ENCODE measurements around the gene TMEM92.
"Not testable (repeated sequence)": the region's sequence is repeated elsewhere in the genome, so short reads cannot be mapped to it uniquely, and the experiment has no call there.

Gene TMEM92

GRCh38 chr17:50297407-50297865 is 23.2 kb downstream of the TMEM92 start:
- in situ Hi-C loops (cut with MboI; ENCODE audit: low sequenced_read_pairs), result no loop called here

DNA sequence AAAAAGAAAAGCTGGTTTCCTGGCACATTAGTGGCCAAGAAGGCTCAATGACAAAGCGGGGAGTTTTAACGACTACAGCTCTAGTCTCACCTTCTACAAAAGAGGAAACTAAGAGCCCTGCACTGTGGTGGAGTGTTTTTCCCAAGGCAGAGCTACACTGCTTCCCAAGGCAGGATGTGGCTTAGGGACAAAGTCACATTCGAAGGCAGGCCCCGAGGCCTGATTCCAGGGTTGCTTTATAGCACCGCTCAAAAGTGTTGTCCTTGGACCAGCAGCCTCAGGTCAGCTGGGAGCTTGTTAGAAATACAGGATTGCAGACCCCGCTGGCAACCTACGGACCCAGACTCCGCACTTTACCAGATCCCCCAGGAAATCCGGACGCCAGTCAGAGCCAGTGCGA is 23.8 kb downstream of the TMEM92 start:
- in situ Hi-C loops (cut with MboI; ENCODE audit: low sequenced_read_pairs), result no loop called here

DNA sequence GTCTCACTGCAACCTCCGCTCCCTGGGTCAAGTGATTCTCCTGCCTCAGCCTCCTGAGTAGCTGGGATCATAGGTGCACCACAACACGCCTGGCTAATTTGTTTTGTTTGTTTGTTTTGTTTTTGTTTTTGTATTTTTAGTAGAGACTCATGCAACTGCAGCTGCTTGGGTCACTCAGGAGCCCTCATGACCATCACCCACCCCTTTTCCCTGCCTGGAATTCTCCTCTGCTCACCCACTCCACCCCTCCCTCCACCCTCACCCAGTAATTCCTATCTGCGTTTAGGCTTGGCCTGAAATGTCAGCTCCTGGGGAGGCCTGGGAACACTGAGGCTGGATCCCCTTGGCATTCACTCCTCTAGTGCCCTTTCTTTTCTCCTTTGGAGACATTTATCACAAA is 25.5 kb downstream of the TMEM92 start:
- in situ Hi-C loops (cut with MboI; ENCODE audit: low sequenced_read_pairs), result no loop called here

DNA sequence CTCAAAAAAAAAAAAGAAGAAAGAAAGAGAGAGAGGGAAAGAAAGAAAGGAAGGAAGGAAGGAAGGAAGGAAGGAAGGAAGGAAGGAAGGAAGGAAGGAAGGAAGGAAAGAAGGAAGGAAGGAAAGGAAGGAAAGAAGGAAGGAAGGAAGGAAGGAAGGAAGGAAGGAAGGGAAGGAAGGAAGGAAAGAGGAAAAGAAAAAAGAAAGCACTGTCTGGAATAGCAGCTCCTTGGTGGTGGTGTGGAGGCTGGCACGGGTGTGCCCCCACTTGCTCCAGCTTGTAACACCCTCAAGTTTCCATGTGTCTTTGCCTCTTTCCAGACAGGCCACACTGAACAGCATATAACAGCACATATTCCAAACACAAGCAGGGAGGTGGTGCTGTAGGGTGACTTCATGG is 26.6 kb downstream of the TMEM92 start:
- in situ Hi-C loops (cut with MboI; ENCODE audit: low sequenced_read_pairs), result not testable (repeated sequence)

DNA sequence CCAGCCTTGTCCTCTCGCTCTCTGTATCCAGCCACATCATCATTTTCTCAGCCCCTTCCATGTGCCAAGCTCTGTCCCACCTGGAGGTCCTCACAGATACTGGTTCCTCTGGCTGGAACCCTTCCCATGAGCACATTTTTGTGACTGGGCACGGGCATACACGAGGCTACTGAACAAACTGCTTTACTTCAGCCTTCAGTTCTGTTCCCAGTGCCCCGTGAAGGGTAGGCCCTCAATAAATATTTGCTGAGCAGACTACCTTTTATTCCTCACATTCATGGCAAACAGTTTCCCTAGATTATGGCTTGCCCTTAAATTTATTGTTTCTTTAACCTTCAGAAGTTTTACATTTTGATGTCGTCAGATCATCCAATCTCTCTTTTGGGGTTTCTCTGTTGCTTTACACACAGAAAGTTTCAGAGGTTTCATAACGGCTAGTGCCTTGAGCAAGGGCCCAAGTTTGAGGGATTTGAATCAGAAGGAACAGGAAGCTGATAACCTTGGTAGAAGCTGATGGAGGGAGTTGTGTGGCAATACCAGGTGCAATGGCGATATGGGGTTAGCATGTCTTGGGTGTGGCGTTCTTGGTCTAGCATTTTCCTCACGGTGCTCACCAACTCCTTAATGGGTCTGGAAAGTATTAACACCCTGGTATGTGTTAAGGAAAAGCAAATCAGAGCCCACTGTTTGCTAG is 27.8 kb downstream of the TMEM92 start:
- in situ Hi-C loops (cut with MboI; ENCODE audit: low sequenced_read_pairs), result no loop called here

- in situ Hi-C loops (cut with MboI; ENCODE audit: low sequenced_read_pairs), result no loop called here
These were observed 28.8 kb downstream of the TMEM92 start for GRCh38 chr17:50303051-50303450.

GRCh38 chr17:50303596-50303995 is 29.3 kb downstream of the TMEM92 start:
- in situ Hi-C loops (cut with MboI; ENCODE audit: low sequenced_read_pairs), result no loop called here

DNA sequence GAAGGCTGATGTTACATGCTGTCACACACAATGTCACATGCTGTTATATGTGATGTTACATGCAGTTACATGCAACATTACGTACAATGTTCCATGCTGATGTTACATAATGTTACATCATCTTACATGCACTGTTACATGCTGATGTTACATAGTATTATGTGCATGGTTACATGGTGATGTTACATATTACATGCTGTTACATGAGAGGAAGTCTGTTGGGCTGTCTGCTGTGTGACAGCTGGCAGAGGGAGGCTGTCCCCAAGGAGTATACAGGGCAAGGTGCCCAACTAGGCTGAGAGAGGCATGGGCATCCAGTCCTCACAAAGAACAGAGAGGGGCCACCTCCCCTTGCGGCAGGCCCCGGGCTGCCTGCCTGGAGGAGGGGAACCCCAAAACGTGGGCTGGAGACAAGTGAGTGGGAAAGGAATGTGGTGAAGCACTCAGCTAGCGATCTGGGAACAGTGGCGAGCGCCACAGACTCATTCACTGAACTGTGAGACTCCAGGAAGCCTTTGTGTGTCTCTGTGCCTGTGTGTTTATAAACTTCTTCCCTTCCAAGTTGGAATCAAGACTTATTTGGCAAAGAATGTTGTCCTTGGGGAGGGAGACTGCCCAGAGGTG is 30.6 kb downstream of the TMEM92 start:
- in situ Hi-C loops (cut with MboI; ENCODE audit: low sequenced_read_pairs), result no loop called here

- in situ Hi-C loops (cut with MboI; ENCODE audit: low sequenced_read_pairs), result no loop called here
These were observed 33.4 kb downstream of the TMEM92 start for GRCh38 chr17:50307654-50308053.

GRCh38 chr17:50308666-50309065 is 34.4 kb downstream of the TMEM92 start:
- in situ Hi-C loops (cut with MboI; ENCODE audit: low sequenced_read_pairs), result no loop called here

DNA sequence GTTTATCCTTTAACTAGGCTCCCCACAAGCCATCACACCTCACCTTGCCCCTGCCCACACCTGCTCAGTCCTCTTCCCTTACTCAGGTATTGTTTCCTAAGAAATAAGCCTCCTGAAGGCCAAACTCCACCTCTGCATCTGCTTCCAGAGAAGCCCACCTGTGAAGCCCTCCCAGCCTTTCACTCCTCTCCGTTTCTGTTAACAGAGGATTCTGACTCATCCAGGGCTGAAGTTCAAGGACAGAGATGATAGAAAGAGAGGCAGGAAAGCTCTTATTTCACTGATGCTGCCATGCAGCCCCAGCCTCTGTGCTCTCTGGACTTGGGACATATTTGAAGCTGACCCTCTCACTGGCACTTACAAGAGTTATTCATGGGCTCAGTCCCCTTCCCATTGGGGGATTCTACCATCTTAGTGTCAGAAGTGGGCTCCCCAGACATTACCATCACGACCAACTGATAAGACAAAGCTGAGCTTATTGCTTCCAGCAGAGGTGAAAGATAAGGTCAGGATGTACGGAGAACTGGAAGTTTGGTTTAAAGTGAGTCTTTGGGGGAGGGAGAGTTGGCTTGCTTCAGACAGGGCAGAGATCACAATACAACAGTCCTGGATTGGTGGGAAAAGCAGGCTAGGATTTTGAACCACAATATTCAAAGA is 36.3 kb downstream of the TMEM92 start:
- in situ Hi-C loops (cut with MboI; ENCODE audit: low sequenced_read_pairs), result no loop called here

- in situ Hi-C loops (cut with MboI; ENCODE audit: low sequenced_read_pairs), result no loop called here
These were observed 36.8 kb downstream of the TMEM92 start for GRCh38 chr17:50311112-50311460.

GRCh38 chr17:50311483-50311882 is 37.2 kb downstream of the TMEM92 start:
- in situ Hi-C loops (cut with MboI; ENCODE audit: low sequenced_read_pairs), result no loop called here

- in situ Hi-C loops (cut with MboI; ENCODE audit: low sequenced_read_pairs), result no loop called here
These were observed 38.0 kb downstream of the TMEM92 start for GRCh38 chr17:50312308-50312707.

DNA sequence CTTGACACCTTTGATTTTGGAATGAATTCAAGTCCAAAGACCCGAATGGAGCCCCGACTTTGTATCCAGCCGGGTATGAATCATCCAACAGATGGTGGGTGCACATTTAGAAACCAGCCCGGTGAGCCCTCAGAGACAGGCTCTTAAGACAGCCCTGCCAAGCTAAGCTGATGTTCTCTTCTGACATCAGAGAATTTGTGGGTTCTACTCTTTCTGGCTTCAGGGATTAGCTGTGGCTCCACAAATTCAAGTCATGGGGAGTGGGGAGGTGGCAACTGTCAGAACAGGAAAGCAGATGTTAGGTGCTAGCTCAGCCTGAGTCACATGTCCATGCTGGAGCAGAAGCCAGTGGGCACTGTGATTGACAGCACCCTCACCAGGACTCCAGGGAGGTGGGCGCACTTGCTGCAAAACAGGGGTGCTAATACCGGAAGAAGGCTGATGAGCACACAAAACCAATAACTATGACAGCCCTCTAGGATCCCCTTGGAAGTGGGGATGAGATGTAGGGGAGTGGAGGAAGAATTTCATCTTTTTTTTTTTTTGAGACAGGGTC is 40.3 kb downstream of the TMEM92 start:
- in situ Hi-C loops (cut with MboI; ENCODE audit: low sequenced_read_pairs), result no loop called here

DNA sequence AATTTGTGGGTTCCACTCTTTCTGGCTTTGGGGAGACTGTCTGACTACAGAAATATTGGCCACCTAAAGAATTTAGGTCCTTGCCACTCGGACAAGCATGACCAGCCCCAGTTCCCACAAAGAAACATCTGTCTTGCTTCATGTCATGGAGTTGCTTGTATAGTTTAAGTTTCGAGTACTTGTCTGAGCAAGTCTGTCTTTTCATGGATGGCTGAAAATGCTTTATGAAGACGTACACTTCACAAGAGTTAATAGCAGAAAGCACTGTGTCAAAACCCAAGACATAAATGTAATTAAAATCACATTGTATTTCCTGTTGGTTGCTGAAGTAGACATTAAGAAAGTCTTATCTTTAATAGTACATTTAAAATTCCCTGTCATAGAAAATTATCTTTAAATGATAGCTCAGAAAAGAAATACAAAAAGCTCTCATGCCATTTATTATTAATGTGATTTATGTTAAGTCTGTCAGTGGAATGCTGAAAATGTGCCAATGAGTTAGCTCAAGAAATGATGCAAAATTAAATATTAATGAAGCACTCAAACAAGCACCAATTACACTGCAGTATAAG is 41.8 kb downstream of the TMEM92 start:
- in situ Hi-C loops (cut with MboI; ENCODE audit: low sequenced_read_pairs), result no loop called here

DNA sequence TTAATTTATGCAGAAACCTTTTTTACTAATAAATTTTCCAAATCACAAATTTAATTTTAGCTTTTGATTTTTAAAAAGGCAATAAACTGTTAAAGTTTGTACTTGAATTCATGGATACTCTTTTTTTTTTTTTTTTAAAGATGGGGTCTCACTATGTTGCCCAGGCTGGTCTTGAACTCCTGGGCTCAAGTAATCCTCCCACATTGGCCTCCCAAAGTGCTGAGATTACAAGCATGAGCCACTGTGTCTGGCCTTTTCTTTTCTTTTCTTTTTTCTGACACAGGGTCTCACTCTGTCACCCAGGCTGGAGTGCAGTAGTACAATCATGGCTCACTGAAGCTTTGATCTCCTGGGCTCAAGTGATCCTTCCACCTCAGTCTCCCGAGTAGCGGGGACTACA is 42.4 kb downstream of the TMEM92 start:
- in situ Hi-C loops (cut with MboI; ENCODE audit: low sequenced_read_pairs), result not testable (repeated sequence)

DNA sequence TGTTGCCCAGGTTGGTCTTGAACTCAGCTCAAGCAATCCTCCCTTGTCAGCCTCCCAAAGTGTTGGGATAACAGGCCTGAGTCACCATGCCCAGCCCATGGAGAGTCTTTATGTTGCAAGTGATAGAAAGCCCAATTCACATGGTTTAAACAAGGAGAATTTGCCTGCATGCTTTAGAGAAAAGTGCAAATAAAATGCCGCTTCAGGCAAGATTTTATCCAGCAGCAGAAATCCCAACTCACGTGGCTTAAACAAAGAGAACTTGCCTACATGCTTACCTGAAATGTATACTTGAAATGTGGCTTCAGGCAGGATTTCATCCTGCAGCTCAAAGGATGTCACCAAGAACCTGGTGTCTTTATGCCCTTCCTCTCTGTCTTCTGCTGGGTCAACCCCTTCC is 42.9 kb downstream of the TMEM92 start:
- in situ Hi-C loops (cut with MboI; ENCODE audit: low sequenced_read_pairs), result no loop called here

- in situ Hi-C loops (cut with MboI; ENCODE audit: low sequenced_read_pairs), result no loop called here
These were observed 44.4 kb downstream of the TMEM92 start for GRCh38 chr17:50318501-50319285.

- in situ Hi-C loops (cut with MboI; ENCODE audit: low sequenced_read_pairs), result no loop called here
These were observed 45.2 kb downstream of the TMEM92 start for GRCh38 chr17:50319306-50320004.

Measured in hTERT RPE-1 (cell line).